ENCODE results near the gene PYGO2. TPM values are rescaled to one million over a fixed set of nuclear protein-coding genes. Genes with fewer than 3 reads are reported as not detected.

The PYGO2 gene
- total RNA-seq, 1 donor from 2014 or later = 44.7 TPM

DNA sequence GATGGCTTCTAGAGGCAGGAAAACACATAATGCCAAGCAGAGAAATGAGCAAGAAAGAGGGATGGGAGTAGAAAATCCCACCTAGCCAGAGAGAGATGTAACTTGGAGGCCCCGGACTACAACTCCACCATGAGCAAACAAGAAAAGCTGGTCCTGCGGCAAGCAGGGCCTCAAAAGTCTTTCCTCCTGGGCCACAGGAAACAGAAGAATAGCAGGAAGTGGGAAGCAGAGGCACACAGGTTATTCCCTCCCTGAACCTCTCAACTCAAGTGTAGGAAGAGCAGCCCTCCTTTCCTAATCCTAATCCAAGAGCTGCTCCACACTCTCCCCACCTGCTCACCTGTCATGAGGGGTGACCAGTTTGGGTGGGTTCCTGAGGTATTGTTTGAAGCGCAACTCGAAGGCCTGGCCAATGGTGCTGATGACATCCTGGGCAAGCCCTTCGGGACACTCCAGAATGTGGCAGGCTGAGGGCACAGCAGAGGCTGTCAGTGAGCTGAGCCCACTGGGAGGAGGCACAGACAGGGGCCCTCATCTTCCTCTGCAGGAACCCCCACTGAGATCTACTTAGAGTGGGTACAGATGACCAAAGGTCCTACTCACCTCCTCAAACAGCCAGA is 5.9 kb upstream of the PYGO2 start:
- intact Hi-C loops (cut with micrococcal nuclease) = no loop called here

- intact Hi-C loops (cut with micrococcal nuclease) = no loop called here
These were observed 4.5 kb upstream of the PYGO2 start for GRCh38 chr1:154966111-154966510.

GRCh38 chr1:154964359-154964758 is 2.8 kb upstream of the PYGO2 start:
- intact Hi-C loops (cut with micrococcal nuclease) = no loop called here

DNA sequence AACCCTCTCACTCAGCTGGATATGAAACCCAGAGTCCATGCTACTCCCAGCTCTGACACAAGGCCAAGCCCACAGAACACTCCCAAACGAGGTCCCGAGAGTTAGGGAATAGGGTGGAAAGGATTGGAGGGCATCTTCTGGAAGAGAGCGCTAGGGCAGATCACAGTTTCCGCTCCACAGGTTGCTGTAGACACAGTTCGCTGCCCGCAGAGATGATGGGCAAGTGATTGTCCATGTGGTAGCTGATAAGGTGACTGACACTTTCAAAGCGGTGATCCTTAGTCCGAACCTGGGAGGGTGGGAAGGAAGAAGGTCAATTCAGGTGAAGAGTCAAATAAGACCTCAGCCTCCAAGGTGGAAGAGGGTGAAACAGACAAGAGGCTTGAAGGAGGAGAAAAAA is 2.1 kb upstream of the PYGO2 start:
- intact Hi-C loops (cut with micrococcal nuclease) = no loop called here

DNA sequence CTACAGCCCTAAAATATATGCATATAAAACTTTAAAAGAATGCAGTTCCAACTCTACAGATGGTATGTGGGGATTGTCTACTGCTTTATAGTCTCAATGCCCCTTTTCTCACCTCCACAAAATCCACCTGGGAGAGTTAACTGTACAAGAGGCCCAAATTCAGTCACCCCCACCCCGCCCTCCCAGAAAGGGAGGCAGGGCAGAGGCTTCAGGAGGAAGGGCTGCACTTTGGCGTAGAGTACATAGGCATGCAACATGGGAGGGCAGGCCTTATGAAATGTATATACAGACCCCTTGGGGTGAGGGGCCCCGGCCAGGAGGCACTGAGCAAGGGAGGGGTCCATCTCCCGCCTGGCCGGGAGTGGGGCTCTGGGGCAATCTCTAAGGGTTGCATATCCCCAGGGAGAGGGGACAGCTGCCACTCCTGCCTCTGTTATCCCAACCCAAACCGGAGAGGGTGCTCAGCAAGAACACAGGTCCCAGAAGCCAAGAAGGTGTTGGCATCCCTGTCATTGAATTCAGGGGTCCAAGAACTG is 1.3 kb upstream of the PYGO2 start:
- intact Hi-C loops (cut with micrococcal nuclease) = no loop called here

GRCh38 chr1:154962156-154962749 is 671 bp upstream of the PYGO2 start:
- intact Hi-C loops (cut with micrococcal nuclease) = no loop called here

GRCh38 chr1:154960446-154961136 is 991 bp downstream of the PYGO2 start:
- intact Hi-C loops (cut with micrococcal nuclease) = loop anchor here (1.0 to 2.0 kb wide), 2 partner anchors 14 to 56 kb away; partner anchors contain the start of gene CKS1B

DNA sequence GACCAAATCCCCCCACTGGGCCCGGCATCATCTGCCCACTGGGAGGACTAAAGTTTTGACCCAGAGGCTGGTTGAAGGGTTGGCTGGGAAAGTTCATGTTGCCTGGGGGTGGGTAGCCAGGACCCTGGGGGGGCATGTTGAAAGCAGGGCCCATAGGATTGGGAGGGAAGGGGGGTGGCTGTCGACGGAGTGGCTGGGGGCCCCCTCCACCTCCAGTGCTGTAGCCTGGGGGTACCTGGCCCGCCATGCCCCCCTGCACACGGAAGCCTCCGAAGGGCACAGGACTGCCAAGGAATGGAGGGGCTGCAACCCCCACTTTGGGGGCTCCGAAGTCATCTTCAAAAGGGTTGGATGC is 2.2 kb downstream of the PYGO2 start:
- intact Hi-C loops (cut with micrococcal nuclease) = loop anchor here (5.0 kb wide), 2 partner anchors 103 to 402 kb away; partner anchors contain the start of genes EFNA4 and UBE2Q1

DNA sequence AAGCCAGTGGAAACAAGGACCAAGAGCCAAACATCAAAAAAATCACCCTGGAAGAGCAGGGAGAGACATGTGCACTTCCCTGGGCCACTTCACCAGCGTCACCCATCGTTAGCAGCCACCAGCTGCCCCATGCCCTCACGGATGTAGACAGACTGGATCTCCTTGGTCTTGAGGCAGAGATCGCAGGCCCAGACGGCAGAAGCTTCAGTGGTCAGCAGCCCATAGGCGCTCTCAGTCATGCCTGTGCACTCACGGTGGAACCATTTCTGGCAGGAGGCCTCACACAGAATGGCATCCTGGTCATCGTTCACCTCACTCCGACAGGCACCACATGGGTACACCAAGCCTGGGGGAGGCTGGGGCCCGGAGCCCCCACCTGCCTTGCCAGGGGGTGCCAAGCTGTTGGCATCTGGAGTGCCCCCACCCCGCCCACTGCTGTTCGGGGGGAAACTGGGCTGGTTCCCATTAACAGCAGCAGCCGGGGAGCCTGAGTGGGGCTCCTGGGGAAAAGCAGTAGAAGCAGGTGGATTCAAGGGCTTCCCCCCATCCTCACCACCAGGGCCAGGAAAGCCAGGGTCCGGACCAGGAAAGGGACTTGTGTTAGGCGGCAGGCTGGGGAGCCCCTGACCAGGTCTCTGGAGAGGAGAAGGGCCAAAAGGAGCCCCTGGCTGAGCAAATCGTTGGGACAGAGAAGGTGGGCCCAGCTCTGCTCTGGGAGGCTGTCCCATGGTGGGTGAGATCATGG is 2.7 kb downstream of the PYGO2 start:
- intact Hi-C loops (cut with micrococcal nuclease) = loop anchor here (5.0 kb wide), 2 partner anchors 103 to 402 kb away; partner anchors contain the start of genes EFNA4 and UBE2Q1

- intact Hi-C loops (cut with micrococcal nuclease) = loop anchor here (5.0 kb wide), 2 partner anchors 104 to 401 kb away; partner anchors contain the start of genes EFNA4 and UBE2Q1
These were observed 3.5 kb downstream of the PYGO2 start for GRCh38 chr1:154958036-154958435.

GRCh38 chr1:154957091-154957657 is 4.4 kb downstream of the PYGO2 start:
- intact Hi-C loops (cut with micrococcal nuclease) = loop anchor here (5.0 kb wide), 2 partner anchors 105 to 400 kb away; partner anchors contain the start of genes EFNA4 and UBE2Q1

DNA sequence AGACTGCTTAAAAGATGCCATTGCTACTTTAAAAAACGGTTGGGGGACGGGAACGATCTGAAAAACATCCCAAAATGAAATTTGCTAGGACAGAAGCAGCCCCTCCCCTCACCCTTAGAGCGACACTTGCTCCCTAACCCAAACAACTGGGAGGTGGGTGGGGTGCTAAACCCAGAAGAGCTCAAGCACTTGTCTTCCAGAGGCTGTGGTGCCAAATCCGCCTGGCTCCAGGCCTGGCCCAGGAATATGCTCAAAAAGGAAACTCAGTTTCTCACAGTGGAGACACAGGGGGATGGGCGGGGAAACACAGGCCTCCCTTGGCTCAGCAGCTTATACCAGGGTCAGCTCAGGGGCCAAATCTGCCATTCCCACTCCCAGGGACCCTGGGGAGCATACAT is 5.0 kb downstream of the PYGO2 start:
- intact Hi-C loops (cut with micrococcal nuclease) = loop anchor here (5.0 kb wide), 2 partner anchors 106 to 399 kb away; partner anchors contain the start of genes EFNA4 and UBE2Q1

DNA sequence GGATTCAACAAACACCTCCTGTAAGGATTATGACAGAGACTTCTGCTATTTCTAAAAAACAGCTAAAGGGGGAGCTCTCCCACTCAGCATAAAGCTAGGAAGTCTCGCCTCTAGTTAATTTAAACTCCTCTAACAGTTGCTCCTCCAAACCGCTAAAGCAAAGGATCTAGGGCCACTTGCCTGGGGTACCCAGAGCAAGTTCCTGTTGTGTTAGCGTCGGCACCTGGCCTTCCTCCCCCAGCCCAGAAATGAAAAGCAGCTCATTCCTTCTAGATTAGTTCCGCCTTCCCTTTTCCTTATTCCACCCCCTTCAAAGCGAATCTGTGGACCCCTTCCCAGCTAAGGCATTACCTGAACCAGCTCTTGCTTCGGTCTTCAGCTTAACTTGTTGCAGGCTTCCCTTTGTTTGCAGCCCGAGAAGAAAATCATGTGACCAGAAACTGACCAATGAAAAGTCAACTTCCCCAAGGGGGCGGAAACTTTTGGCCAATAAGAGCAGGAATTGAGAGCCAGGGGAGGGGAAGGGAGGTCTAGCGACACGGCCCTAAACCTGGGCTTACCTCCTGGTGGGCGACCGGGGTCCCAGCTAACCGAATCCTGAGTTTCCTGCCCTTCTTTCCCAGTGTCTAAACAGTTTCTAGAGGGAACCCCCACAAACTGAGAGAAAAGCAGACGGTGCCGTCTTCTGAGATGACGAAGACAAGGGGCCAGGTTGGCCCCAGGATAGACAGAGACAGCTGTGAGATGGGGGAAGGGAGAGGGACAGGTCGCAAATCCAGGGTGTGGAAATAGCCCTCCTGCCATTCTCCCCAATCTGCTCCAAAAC is 5.7 kb downstream of the PYGO2 start, which contains the start of gene PBXIP1:
TSS of gene PBXIP1 (minus strand) at position 382 of the 826 bp plus-strand sequence. CDS start 2,378 bp downstream, outside the sequence.
- intact Hi-C loops (cut with micrococcal nuclease) = loop anchor here (1.0 to 5.0 kb wide), 7 partner anchors 18 to 399 kb away; partner anchors contain the start of genes CKS1B, EFNA4, FLAD1 and UBE2Q1

DNA sequence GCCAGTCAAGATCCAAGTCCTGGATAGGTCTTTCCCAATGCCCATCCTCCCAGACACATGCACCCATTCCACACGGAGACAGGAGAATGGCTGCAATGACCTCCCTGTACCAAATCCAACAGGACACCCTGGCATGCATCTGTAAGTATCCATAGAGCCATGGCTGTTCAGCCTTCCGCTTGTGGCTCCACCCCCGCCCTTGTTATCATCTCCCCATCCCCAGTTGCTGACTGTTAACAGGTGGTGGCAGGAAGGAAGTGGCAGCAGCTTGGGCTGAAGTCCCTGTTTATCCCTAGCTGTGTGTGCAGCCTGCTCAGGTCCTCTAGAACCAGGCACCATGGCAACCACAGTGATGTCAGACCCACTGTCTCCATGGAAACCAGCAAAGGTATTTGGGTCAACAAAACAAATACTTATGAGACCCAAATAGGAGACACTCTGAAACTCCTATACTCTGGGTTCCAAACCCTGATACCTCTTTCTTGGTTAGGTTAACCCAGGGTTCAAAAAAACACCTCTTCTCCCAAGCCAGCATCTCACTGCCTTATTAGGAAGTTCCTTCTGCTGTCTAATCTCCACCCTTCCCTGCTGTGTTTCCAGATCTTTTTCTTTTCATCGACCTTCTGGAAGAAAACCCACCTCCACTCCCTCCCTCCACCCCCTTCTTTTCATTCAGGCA is 6.4 kb downstream of the PYGO2 start:
- intact Hi-C loops (cut with micrococcal nuclease) = loop anchor here (1.0 to 5.0 kb wide), 7 partner anchors 18 to 398 kb away; partner anchors contain the start of genes CKS1B, EFNA4, FLAD1 and UBE2Q1

DNA sequence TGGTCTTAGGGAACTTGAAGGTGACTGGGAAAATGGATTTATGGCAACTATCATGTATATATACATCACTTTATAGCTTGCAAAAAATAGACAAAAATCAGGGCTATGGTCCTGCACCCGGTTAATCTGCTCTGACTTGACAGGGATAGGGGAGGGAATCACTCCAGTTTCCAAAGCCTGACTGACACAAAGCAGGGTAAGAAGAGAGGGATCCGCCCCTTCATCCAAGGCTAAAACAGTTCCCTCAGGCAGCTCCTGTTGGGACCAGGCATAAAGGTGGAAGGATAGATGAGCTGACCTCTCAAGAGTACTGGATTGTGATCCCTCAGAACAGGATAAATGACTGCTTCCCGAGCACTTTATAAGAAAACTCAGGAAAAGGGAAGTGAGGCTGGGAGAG is 7.0 kb downstream of the PYGO2 start:
- intact Hi-C loops (cut with micrococcal nuclease) = no loop called here

- intact Hi-C loops (cut with micrococcal nuclease) = no loop called here
These were observed 8.0 kb downstream of the PYGO2 start for GRCh38 chr1:154953611-154954038.

- intact Hi-C loops (cut with micrococcal nuclease) = no loop called here
These were observed 8.9 kb downstream of the PYGO2 start for GRCh38 chr1:154952664-154953063.

GRCh38 chr1:154951901-154952657 is 9.5 kb downstream of the PYGO2 start:
- intact Hi-C loops (cut with micrococcal nuclease) = no loop called here
